Sigmoid colon (tissue), 7 donors: ENCODE measurements around the gene GRID2. TPM values are rescaled to one million over a fixed set of nuclear protein-coding genes. Genes with fewer than 3 reads are reported as not detected.

Experiments
- DNase-seq: peaks from one replicate; pipeline ENCODE4 v3.0.0-alpha.2; 2019
- H3K27ac ChIP-seq, 4 donors: fragments of 200-600 bp; sonication (generic); one replicate each; pipeline ENCODE4 v1.5.1; 2016 to 2019; ENCODE audit warnings: mild to moderate bottlenecking in 1 of 4
- H3K27me3 ChIP-seq, 3 donors: fragments of 200-600 bp; sonication (generic); one replicate each; pipeline ENCODE4 v1.5.1; 2019; ENCODE audit warnings: mild to moderate bottlenecking in 1 of 3
- H3K36me3 ChIP-seq, 4 donors: fragments of 200-600 bp; sonication (generic); one replicate each; pipeline ENCODE4 v1.5.1; 2016 to 2019
- H3K4me1 ChIP-seq, 4 donors: fragments of 200-600 bp; sonication (generic); one replicate each; pipeline ENCODE4 v1.5.1; 2017 to 2019
- H3K4me3 ChIP-seq, 4 donors: fragments of 200-600 bp; sonication (generic); one replicate each; pipeline ENCODE4 v1.5.1; 2017 to 2019; ENCODE audit warnings: mild to moderate bottlenecking in 2 of 4, moderate library complexity in 1 of 4
- H3K9me3 ChIP-seq, 4 donors: fragments of 200-600 bp in 3 of 4; sonication (generic) in 3 of 4; one replicate each; pipeline versions ENCODE4 v1.5.1 to v1.6.1; 2013 to 2019
- EP300 ChIP-seq, 4 donors: sonication (generic); formaldehyde crosslinking; IDR thresholded peaks; one replicate each; pipeline ENCODE4 v1.6.1; 2017; ENCODE audit warnings: antibody characterized with exemption in 4 of 4
- POLR2A ChIP-seq, 2 donors: fragments of 450-650 bp; IDR thresholded peaks; one replicate each; pipeline ENCODE4 v1.6.1; 2016; ENCODE audit warnings: antibody characterized with exemption in 2 of 2, mild to moderate bottlenecking in 2 of 2, moderate library complexity in 2 of 2
- POLR2AphosphoS5 ChIP-seq, 4 donors: sonication (generic); formaldehyde crosslinking; IDR thresholded peaks; one replicate each; pipeline ENCODE4 v1.6.1; 2017; ENCODE audit warnings: antibody characterized with exemption in 4 of 4
- WGBS, 2 donors: extraction: QIAGEN DNeasy Blood & Tissue Kit; methylation state at CpG; one replicate each; pipeline ENCODE4 v1.1.7; 2013; 5-methylcytosine and 5-hydroxymethylcytosine counted together
- intact Hi-C: fragments of 100-400 bp; cut with DNase I; formaldehyde crosslinking; loops from one replicate; pipeline ENCODE4 v1.15.1; 2023
- polyA plus RNA-seq, 3 donors: library from polyadenylated mRNA; stranded (reverse); fragments of 200-250 nt; gene quantifications; one replicate each; pipeline ENCODE4 v1.2.3, GENCODE V29; 2013
- total RNA-seq, 4 donors: library from RNA; depleted of rRNA; stranded (reverse); fragments of >200 nt; gene quantifications; one replicate each; pipeline ENCODE4 v1.1.0, GENCODE V29; 2016
- TF ChIP-seq, protein P1 (sequence below), 4 experiments: fragments of 450-650 bp in 3 of 4; fragments of 200-600 bp in 1 of 4; IDR thresholded peaks; one replicate each; pipeline ENCODE4 v1.5.1; 2016 to 2019; ENCODE audit warnings: antibody characterized with exemption in 4 of 4, mild to moderate bottlenecking in 3 of 4, moderate library complexity in 2 of 4
- donor health status: healthy with polysubstance abuse.
- donor health status: Bipolar disorder and iron deficiency.
- donor health status: healthy.

The GRID2 gene
- total and polyA plus RNA-seq, 7 donors: 0.04 to 1.9 (median 0.28) TPM; not detected in 2

DNA sequence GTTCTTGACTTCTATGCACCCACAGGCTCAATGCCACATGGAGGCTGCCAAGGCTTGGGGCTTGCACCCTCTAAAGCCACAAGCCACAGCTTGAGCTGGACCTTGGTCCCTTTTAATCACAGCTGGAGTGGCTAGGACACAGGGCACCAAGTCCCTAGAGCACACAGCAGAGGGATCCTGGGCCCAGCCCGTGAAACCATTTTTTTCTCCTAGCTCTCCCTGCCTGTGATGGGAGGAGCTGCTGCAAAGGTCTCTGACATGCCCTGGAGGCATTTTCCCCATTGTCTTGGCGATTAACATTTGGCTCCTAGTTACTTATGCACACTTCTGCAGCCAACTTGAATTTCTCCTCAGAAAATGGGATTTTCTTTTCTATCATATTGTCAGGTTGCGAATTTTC lies 410.9 kb downstream of the GRID2 start:
- H3K27ac ChIP-seq: no peak overlapping the region
- H3K9me3 ChIP-seq: no peaks in the 10 kb centered on the region
- intact Hi-C loops: no loop called here
- 84 to 89% methylated on average over 3 of the region's 3 CpGs for WGBS, 2 donors
- no peaks in the 10 kb centered on the region for H3K4me1 ChIP-seq
- DNase-seq: no peak
- no peaks in the 10 kb centered on the region for H3K27me3 ChIP-seq
- no peak overlapping the region for H3K4me3 ChIP-seq
- TF ChIP-seq EP300 (IDR thresholded peaks at IDR 0.05): no peak
- no peaks in the 10 kb centered on the region for H3K36me3 ChIP-seq

DNA sequence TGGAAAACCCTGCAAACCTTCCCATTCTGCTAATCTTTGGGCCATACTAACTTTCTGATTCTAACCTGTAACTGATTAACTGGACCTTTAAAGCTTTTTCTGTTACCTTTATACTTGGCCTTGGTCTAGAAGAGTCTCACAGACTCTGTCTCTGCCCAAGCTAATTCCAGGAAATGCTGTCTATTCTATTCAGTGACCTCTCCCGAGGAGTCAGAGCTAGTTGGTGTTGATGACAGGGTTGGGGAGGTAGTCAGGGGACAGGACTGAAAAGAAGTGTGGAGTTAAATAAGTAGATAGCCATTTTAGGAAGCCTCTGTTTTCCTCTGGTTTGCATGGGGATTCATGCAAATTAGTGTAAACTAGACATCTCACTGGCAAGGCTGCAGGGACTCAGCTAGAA lies 429.5 kb downstream of the GRID2 start:
- no peak overlapping the region for H3K27ac ChIP-seq
- H3K27me3 ChIP-seq: no peaks in the 10 kb centered on the region
- intact Hi-C loops: no loop called here
- no peaks in the 10 kb centered on the region for H3K9me3 ChIP-seq
- no peaks in the 10 kb centered on the region for H3K4me1 ChIP-seq
- 14 to 48% methylated on average over 1 of the region's 1 CpG for WGBS, 2 donors
- no peak overlapping the region for H3K4me3 ChIP-seq
- H3K36me3 ChIP-seq: no peaks in the 10 kb centered on the region
- DNase-seq: no peak
- TF ChIP-seq EP300 (IDR thresholded peaks at IDR 0.05): no peak
- TF ChIP-seq, protein P1, sequence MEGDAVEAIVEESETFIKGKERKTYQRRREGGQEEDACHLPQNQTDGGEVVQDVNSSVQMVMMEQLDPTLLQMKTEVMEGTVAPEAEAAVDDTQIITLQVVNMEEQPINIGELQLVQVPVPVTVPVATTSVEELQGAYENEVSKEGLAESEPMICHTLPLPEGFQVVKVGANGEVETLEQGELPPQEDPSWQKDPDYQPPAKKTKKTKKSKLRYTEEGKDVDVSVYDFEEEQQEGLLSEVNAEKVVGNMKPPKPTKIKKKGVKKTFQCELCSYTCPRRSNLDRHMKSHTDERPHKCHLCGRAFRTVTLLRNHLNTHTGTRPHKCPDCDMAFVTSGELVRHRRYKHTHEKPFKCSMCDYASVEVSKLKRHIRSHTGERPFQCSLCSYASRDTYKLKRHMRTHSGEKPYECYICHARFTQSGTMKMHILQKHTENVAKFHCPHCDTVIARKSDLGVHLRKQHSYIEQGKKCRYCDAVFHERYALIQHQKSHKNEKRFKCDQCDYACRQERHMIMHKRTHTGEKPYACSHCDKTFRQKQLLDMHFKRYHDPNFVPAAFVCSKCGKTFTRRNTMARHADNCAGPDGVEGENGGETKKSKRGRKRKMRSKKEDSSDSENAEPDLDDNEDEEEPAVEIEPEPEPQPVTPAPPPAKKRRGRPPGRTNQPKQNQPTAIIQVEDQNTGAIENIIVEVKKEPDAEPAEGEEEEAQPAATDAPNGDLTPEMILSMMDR (IDR thresholded peaks at IDR 0.05): no peak
- no peak for TF ChIP-seq POLR2AphosphoS5 (IDR thresholded peaks at IDR 0.05)
- no peak for TF ChIP-seq POLR2A (IDR thresholded peaks at IDR 0.05)

DNA sequence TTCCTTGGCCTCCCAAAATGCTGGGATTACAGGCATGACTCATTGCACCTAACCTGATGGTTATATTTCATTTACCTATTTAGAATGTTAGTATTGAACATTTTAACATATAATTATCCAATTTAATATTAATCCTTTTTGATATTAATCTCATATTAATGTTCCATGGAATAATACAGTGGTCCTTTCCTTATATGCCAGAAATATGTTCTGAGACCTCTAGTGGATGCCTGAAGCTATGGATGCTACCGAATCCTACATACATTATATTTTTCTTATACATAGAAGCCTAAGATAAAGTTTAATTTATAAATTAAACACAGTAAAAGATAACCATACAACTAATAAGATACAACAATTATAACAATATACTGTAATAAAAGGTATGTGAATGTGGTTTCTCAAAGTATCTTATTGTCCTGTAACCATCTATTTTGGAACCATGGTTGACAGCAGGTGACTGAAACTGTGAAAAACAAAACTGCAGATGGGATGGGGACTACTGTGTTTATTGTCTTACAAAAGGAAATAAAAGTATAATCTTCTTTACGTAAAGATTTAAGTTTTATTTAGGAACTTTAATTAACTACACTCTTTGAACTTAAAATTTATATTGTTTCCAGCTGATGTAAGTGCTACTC lies 431.4 kb downstream of the GRID2 start:
- Histone ChIP-seq H3K27me3 (no peaks in the 10 kb centered on the region), H3K4me1 (no peaks in the 10 kb centered on the region), H3K36me3 (no peaks in the 10 kb centered on the region), H3K27ac (no peak overlapping the region), H3K4me3 (no peak overlapping the region), H3K9me3 (no peaks in the 10 kb centered on the region)
- no peak for TF ChIP-seq POLR2AphosphoS5 (IDR thresholded peaks at IDR 0.05)
- no peak for TF ChIP-seq POLR2A (IDR thresholded peaks at IDR 0.05)
- TF ChIP-seq EP300 (IDR thresholded peaks at IDR 0.05): no peak
- TF ChIP-seq, protein P1 (IDR thresholded peaks at IDR 0.05): no peak
- 72 to 87% methylated on average over 2 of the region's 2 CpGs for WGBS, 2 donors
- no peak for DNase-seq
- intact Hi-C loops: no loop called here

DNA sequence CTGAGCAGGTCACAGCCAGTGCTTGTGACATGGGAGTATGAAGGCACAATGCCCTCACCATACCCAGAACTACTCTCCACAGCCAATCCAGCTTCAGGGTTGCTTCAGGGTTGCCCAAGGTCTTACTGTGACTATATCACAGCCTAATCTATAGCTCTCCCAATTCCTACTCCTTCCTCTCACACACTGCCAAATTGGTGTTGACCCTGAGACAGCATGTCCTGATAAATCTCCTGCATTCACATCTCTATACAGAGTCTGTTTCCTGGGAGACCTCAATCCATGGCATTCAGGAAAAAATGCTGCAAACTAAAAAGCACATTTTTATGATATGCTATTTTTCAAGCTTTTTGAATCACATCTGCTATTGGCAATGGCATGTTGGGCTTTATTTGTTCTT lies 456.7 kb downstream of the GRID2 start:
- Histone ChIP-seq H3K4me3 (no peak overlapping the region), H3K4me1 (no peaks in the 10 kb centered on the region), H3K36me3 (no peaks in the 10 kb centered on the region), H3K27me3 (no peaks in the 10 kb centered on the region), H3K9me3 (no peaks in the 10 kb centered on the region), H3K27ac (no peak overlapping the region)
- no peak for DNase-seq
- no peak for TF ChIP-seq POLR2A (IDR thresholded peaks at IDR 0.05)
- TF ChIP-seq EP300 (IDR thresholded peaks at IDR 0.05): no peak
- TF ChIP-seq, protein P1 (IDR thresholded peaks at IDR 0.05): no peak
- TF ChIP-seq POLR2AphosphoS5 (IDR thresholded peaks at IDR 0.05): no peak
- intact Hi-C loops: no loop called here

DNA sequence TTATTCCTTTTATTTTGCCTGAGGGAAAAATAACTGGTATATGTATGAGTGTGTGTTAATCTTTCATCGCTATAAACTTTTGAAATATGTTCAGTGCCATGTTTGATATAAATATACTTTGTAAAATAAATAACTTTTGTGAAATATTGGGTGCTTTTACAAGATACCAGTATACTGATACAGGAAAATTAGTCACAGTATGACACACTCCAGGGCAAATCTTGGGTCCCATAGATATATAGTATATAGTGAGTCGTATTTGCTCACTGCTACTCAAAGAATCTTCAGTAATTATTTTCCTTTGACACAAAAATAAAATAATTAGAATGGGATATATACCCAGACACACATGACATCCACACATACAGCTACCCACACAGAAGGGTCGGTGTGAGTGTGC lies 472.3 kb downstream of the GRID2 start:
- Histone ChIP-seq H3K36me3 (no peaks in the 10 kb centered on the region), H3K27me3 (no peaks in the 10 kb centered on the region), H3K4me1 (no peaks in the 10 kb centered on the region), H3K4me3 (no peak overlapping the region), H3K9me3 (no peaks in the 10 kb centered on the region), H3K27ac (no peak overlapping the region)
- 78 to 88% methylated on average over 3 of the region's 3 CpGs for WGBS, 2 donors
- intact Hi-C loops: no loop called here
- TF ChIP-seq, protein P1 (IDR thresholded peaks at IDR 0.05): no peak
- TF ChIP-seq POLR2AphosphoS5 (IDR thresholded peaks at IDR 0.05): no peak
- TF ChIP-seq POLR2A (IDR thresholded peaks at IDR 0.05): no peak
- TF ChIP-seq EP300 (IDR thresholded peaks at IDR 0.05): no peak
- DNase-seq: no peak
